Keratinocyte (primary cell): ENCODE measurements around the gene RHEX. TPM values are rescaled to one million over a fixed set of nuclear protein-coding genes. Genes with fewer than 3 reads are reported as not detected.
"Not testable (repeated sequence)": the region's sequence is repeated elsewhere in the genome, so short reads cannot be mapped to it uniquely, and the experiment has no call there.

Experiments
- DNase-seq: peaks from one replicate; pipeline ENCODE4 v3.0.0-alpha.2; 2011; ENCODE audit warnings: low read depth, missing footprints, low spot score
- FAIRE-seq: peaks from 2 replicates; lab custom pipeline; 2011; peaks lifted over from hg19 to GRCh38; lab: Jason Lieb, UNC
- H2AFZ ChIP-seq: 2 replicates; pipeline ENCODE4 v1.6.0; 2012; ENCODE audit warnings: low read length, control low read depth, inconsistent platforms; ENCODE audit not compliant: control insufficient read depth
- H3K27ac ChIP-seq: 2 replicates; pipeline ENCODE4 v1.5.1; 2011; ENCODE audit warnings: low read length; ENCODE audit not compliant: control insufficient read depth, insufficient read depth
- H3K27me3 ChIP-seq: 3 replicates; pipeline ENCODE4 v1.6.0; 2011; ENCODE audit warnings: low read length; ENCODE audit not compliant: control insufficient read depth, insufficient read depth; ENCODE audit errors: extremely low read depth
- H3K36me3 ChIP-seq, 2 experiments: 2 replicates in 1 of 2; 3 replicates in 1 of 2; pipeline ENCODE4 v1.5.1; 2011; ENCODE audit warnings: low read length in 2 of 2, mild to moderate bottlenecking in 1 of 2; ENCODE audit not compliant: control insufficient read depth in 2 of 2, insufficient read depth in 2 of 2; ENCODE audit errors: extremely low read depth in 1 of 2
- H3K4me1 ChIP-seq: 3 replicates; pipeline ENCODE4 v1.5.1; 2011; ENCODE audit warnings: low read length; ENCODE audit not compliant: control insufficient read depth, insufficient read depth; ENCODE audit errors: extremely low read depth
- H3K4me2 ChIP-seq: 3 replicates; pipeline ENCODE4 v1.6.0; 2011; ENCODE audit warnings: low read depth, low read length; ENCODE audit not compliant: control insufficient read depth, insufficient read depth; ENCODE audit errors: extremely low read depth
- H3K4me3 ChIP-seq, 3 experiments: fragments of 200-600 bp in 1 of 3; sonication (generic) in 1 of 3; 2 replicates in 2 of 3; 3 replicates in 1 of 3; pipeline ENCODE4 v1.5.1; 2011 to 2016; ENCODE audit warnings: low read length in 3 of 3, mild to moderate bottlenecking in 3 of 3, control low read depth in 2 of 3, inconsistent platforms in 1 of 3, low read depth in 1 of 3, mixed read lengths in 1 of 3, mixed run types in 1 of 3, moderate library complexity in 1 of 3; ENCODE audit not compliant: control insufficient read depth in 2 of 3, insufficient read depth in 2 of 3; ENCODE audit errors: extremely low read depth in 1 of 3
- H3K79me2 ChIP-seq: 2 replicates; pipeline ENCODE4 v1.6.0; 2012; ENCODE audit warnings: low read length; ENCODE audit not compliant: control insufficient read depth, insufficient read depth
- H3K9ac ChIP-seq: 3 replicates; pipeline ENCODE4 v1.6.0; 2011; ENCODE audit warnings: low read length; ENCODE audit not compliant: control insufficient read depth, insufficient read depth; ENCODE audit errors: extremely low read depth
- H3K9me1 ChIP-seq: 3 replicates; pipeline ENCODE4 v1.6.0; 2011; ENCODE audit warnings: low read length; ENCODE audit not compliant: control insufficient read depth, insufficient read depth; ENCODE audit errors: extremely low read depth
- H3K9me3 ChIP-seq: 2 replicates; pipeline ENCODE4 v1.5.1; 2012; ENCODE audit warnings: low read depth, low read length; ENCODE audit not compliant: control insufficient read depth
- H4K20me1 ChIP-seq: 3 replicates; pipeline ENCODE4 v1.6.0; 2011; ENCODE audit warnings: low read length; ENCODE audit not compliant: control insufficient read depth, insufficient read depth; ENCODE audit errors: extremely low read depth
- EZH2 ChIP-seq: IDR thresholded peaks from one replicate; pipeline ENCODE4 v1.6.1; 2012; ENCODE audit warnings: inconsistent platforms, mild to moderate bottlenecking, low read length, moderate library complexity
- dilution Hi-C: fragments of 300-500 bp; cut with MboI; formaldehyde crosslinking; loops from one replicate; pipeline ENCODE4 v1.7.0; 2020; ENCODE audit warnings: low sequenced_read_pairs; ENCODE audit not compliant: extremely low pct_ligation_motif_present
- polyA minus RNA-seq, 3 experiments: library from RNA; depleted of rRNA, polyadenylated mRNA; stranded (reverse); fragments of >200 nt; gene quantifications; 1 replicate in 1 of 3; 2 replicates in 1 of 3; 3 replicates in 1 of 3; pipeline ENCODE4 v1.2.3, GENCODE V29; 2011
- polyA plus RNA-seq, 5 experiments: library from polyadenylated mRNA; depleted of rRNA in 3 of 5; stranded (reverse) in 3 of 5; stranded (forward) in 1 of 5; unstranded in 1 of 5; fragments of >200 nt; gene quantifications; 1 replicate in 1 of 5; 2 replicates in 3 of 5; 3 replicates in 1 of 5; pipeline versions ENCODE4 v1.2.1 to v1.2.3, GENCODE V29; 2011 to 2012; ENCODE audit warnings: missing spikeins in 2 of 5, low read depth in 1 of 5, low replicate concordance in 1 of 5
- TF ChIP-seq, protein P1 (sequence below), 3 experiments: IDR thresholded peaks in 1 of 3; conservative IDR thresholded peaks in 1 of 3; optimal IDR thresholded peaks in 1 of 3; 2 replicates in 2 of 3; 3 replicates in 1 of 3; pipeline versions ENCODE3 to v1.5.1; 2011; ENCODE audit warnings: low read length in 3 of 3, mild to moderate bottlenecking in 3 of 3, moderate library complexity in 2 of 3, control low read depth in 1 of 3, inconsistent platforms in 1 of 3; ENCODE audit not compliant: insufficient read depth in 2 of 3; ENCODE audit errors: extremely low read depth in 1 of 3

RHEX gene
- polyA plus RNA-seq (not detected in 3 replicates), polyA minus RNA-seq (not detected in 3 replicates)
- polyA plus RNA-seq (2011; ENCODE audit: low read depth): not detected
- polyA plus RNA-seq (2011; cell fraction: cytosol; rRNA removed): not detected in 2 replicates
- not detected in 2 replicates for polyA plus RNA-seq (2011; cell fraction: nucleus; rRNA removed)
- not detected in 2 replicates for polyA plus RNA-seq (2012; ENCODE audit: low replicate concordance)
- not detected for polyA minus RNA-seq (2011; cell fraction: cytosol; rRNA and poly(A)+ RNA removed)
- not detected in 2 replicates for polyA minus RNA-seq (2011; cell fraction: nucleus; rRNA and poly(A)+ RNA removed)

GRCh38 chr1:206052919-206053610 is at the start of gene RHEX:
TSS of gene RHEX (plus strand) at chr1:206053173. CDS start at chr1:206097829, 44,656 bp downstream.
- H3K9me3 ChIP-seq, H3K4me2 ChIP-seq, H2AFZ ChIP-seq, dilution Hi-C loops, H3K79me2 ChIP-seq, DNase-seq, H3K9ac ChIP-seq, H4K20me1 ChIP-seq, H3K4me1 ChIP-seq, H3K36me3 ChIP-seq, H3K27ac ChIP-seq, H3K9me1 ChIP-seq, H3K27me3 ChIP-seq, H3K4me3 ChIP-seq, FAIRE-seq: not testable (repeated sequence)

- H3K4me3 ChIP-seq: peak overlapping the region in 1 of 3 experiments; percentile 16
- H3K79me2 ChIP-seq: peaks cover 5% of the 10 kb centered on the region
- dilution Hi-C loops: no loop called here
- TF ChIP-seq, protein P1, sequence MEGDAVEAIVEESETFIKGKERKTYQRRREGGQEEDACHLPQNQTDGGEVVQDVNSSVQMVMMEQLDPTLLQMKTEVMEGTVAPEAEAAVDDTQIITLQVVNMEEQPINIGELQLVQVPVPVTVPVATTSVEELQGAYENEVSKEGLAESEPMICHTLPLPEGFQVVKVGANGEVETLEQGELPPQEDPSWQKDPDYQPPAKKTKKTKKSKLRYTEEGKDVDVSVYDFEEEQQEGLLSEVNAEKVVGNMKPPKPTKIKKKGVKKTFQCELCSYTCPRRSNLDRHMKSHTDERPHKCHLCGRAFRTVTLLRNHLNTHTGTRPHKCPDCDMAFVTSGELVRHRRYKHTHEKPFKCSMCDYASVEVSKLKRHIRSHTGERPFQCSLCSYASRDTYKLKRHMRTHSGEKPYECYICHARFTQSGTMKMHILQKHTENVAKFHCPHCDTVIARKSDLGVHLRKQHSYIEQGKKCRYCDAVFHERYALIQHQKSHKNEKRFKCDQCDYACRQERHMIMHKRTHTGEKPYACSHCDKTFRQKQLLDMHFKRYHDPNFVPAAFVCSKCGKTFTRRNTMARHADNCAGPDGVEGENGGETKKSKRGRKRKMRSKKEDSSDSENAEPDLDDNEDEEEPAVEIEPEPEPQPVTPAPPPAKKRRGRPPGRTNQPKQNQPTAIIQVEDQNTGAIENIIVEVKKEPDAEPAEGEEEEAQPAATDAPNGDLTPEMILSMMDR (optimal IDR thresholded peaks at IDR 0.05 in 1 of 3, IDR thresholded peaks at IDR 0.05 in 1 of 3, conservative IDR thresholded peaks at IDR 0.05 in 1 of 3; ENCODE audit: extremely low read depth in 1 of 3, insufficient read depth in 2 of 3, low read length in 3 of 3): no peak
- TF ChIP-seq EZH2: no peak
- DNase-seq (no peak), FAIRE-seq (no peak)
- no peaks in the 10 kb centered on the region for H3K27me3 ChIP-seq
- peak overlapping the region; percentile 94 for H3K27ac ChIP-seq
- H3K9me3 ChIP-seq: no peaks in the 10 kb centered on the region
- H3K36me3 ChIP-seq: no peaks in the 10 kb centered on the region
- H2AFZ ChIP-seq: peak overlapping the region; percentile 55
- peak overlapping the region; percentile 94 for H3K4me2 ChIP-seq
- peak overlapping the region; percentile 73 for H3K9ac ChIP-seq
- no peaks in the 10 kb centered on the region for H3K9me1 ChIP-seq
- H3K4me1 ChIP-seq: peaks cover 56% of the 10 kb centered on the region
- H4K20me1 ChIP-seq: no peaks in the 10 kb centered on the region
These were observed 48.8 kb upstream of the RHEX start for GRCh38 chr1:206003854-206004800.
